SHP77 treated with DMSO at 0.1 percent for 48 hours (cell line): ENCODE data around the gene USP10.

ENCODE experiments used
- DNase-seq: peaks from one replicate; lab custom pipeline; 2025; lab: John Stamatoyannopoulos, UW

Gene USP10

DNA sequence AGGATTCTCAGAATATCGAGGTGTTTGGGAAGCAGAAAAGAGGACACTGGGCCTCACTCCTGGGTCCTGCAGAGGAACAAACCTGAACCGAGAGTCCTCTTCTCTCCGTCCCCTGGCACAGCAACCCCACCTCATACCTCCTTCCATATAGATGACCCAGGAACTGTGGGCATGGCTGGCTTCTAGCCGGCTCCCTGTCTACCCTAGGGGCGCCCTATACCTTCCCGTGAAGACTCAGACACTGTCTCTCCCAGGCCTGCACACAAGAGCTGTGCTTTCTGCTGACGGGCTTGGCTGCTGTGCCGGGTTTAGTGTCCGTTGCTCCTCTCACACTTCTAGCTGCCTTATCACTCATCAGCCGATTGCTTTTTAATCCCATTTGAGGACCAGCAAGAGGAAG, 73.5 kb downstream of the USP10 start:
- no peak for DNase-seq

DNA sequence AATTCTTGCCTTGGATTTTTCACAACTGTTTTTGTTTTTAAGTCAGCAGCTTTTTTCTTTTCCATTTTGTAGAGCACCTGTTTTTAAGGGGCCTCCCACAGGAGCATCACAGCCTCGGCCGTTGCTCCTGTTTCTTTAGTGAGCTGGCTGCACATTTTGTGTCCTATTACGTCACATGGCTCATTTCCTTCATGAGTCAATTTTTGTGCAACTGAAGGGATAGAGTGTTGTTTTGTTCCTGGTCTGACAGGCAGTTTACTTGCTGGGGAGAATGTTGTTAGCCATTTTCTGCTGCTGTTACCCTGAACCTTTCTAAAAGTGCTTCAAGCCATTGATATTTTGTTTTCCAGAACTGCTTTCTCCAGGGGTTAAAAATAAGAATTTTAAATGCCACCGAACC, 75.0 kb downstream of the USP10 start:
- DNase-seq = no peak

DNA sequence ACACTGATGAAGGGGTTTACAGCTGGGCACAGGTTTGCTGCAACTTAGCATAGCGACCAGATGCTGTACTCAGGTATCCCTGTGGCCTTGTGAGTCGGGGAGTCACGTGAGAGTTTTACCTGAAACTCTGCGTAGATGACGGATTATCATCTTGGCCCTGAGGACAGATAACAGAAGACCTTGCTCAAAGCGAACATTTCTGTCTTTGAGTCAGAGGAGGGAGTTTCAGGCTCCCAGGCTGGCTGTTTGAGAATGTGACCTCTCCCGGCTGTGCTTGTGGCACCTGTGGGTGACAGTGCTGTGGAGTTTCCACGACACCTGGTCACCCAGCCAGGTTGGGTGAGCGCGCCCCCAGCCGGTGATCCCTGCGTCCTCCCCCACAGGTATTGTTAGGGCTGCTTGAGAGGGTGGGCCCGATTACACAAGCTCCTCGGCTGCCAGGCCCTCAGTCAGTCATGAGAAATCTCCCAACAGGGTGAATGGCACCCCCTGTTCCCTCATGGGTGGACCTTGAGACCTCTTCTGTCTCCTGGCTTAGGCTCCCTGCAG, 75.5 kb downstream of the USP10 start:
- DNase-seq = no peak

DNA sequence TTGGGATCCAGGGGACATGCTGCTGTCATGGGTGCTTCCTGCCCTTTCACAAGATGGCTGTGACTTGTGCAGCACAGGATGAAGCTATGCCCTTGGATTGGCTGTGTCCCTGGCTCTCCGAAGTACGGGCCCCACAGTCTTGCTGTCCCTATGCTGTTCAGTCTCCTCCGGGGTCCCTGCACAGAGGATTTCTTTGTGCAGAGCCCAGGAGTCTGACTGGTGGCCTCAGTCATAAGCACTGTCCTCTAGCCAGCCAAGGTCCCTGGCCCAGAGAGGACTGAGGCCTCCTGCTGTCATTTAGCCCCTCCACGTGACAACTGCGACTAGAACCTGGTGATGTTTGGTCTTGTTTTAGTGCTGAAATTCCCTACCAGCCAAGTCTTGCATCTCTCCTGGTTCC, 77.6 kb downstream of the USP10 start:
- no peak for DNase-seq

DNA sequence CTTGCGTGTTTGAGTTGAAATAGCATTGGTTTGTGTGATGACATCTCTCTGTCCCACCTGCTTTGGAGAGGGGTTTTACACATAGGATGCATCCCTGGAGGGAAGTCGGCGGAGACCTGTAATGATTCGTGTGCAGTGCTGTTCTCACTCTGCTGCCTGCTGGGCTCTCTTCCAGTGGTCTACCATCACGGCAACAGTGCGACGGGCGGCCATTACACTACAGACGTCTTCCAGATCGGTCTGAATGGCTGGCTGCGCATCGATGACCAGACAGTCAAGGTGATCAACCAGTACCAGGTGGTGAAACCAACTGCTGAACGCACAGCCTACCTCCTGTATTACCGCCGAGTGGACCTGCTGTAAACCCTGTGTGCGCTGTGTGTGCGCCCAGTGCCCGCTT, 78.9 kb downstream of the USP10 start:
- DNase-seq = no peak

DNA sequence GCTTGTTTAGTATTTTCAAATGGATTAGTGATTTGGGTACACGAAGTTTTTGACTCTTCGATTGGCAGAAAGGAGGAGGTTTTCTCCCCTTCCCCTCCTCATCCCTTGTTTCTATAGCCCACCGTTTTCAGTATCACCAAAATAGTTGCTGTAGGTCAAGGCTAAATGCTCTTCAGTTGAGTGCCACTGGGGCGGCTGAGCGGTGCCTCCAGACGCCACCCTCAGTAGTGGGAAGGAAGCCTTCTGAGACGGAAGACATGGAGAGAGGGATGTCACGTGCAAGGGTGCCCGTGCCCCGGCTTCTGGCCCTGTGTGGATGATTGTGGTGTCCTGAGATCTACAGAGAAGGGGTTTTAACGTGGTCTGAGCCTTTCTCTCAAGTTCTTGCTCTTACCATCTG, 80.3 kb downstream of the USP10 start:
- no peak for DNase-seq

DNA sequence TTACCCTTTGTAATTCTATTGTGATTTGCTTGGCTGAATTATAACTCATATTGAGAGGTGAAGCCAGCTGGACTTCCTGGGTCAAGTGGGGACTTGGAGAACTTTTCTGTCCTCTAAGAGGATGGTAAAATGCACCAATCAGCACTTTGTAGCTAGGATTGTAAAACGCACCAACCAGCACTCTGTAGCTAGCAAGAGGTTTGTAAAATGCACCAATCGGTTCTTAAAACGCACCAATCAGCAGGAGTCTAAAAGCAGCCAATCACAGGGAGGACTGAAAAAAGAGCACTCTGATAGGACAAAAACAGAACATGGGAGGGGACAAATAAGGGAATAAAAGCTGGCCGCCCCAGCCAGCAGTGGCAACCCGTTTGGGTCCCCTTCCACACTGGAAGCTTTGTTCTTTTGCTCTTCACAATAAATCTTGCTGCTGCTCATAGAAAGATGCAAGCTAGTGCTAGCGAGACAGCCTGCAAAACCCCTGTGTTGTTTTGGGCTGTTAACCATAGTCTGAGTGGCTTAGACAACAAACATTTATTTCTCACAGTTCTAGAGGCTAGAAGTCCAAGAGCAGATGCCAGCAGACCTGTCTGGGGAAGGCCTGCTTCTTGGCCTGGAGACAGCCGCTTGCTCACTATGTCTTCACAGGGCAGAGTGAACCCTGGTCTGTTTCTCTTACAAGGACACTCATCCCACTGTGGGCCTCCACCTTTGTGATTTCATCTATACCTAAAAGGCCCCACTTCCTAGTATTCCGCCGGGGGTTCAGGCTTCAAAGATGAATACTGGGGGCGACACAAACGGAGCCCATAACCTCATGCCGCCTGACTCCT, 81.0 kb downstream of the USP10 start:
- no peak for DNase-seq

DNA sequence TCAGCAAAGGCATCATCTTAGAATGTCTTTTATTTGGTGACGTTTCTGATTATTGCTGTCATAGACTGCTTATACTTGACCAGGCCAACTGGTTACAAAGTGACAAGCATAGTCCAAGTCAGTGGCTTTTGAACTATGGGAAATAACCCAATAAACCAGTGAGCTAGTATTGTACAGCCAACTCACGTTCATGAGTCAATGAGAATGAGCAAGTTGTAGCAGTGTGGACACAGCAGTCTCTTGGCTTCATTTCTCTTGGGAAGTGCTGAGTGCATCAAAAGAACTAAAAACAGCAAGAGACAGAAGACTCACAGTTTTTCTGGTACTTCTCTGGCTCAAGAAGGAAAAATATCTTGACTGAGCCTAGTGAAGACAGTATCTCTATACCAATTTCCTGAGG, 83.0 kb downstream of the USP10 start:
- no peak for DNase-seq

DNA sequence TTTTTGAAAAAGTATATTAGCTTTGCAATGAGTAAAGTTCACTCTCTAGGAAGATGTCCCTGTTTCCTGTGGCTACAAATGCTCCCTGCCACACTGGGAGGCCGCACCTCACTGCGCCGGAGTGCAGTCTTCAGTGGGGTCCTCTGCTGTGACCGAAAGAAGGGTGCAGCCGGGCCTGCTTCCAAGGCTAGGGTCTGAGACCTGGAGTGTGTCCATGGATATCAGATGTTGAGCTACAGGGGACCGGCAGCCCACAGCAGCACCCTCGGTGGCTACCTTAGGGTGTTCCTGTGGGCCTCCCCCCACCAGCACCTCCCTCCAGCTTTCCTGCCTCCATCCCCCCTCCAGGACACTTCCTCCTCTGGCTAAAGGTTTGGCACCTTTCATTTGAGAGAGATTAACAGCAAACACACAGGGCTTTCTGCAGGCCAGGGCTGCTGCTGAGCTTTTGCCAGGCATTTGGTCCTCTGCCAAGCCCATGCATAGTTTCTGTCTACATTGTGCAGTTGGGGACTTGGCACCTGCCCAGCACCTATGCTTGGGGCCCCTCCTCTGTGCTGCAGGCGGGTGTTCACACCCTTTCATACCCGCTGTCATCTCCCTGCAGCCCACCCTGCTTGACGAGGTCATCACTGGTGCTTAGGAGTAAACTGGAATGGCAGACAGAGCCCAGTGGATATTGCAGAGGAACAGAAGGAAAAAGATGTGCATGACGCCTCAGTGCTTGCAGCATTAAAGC, 86.2 kb downstream of the USP10 start:
- peak; percentile 94 for DNase-seq

DNA sequence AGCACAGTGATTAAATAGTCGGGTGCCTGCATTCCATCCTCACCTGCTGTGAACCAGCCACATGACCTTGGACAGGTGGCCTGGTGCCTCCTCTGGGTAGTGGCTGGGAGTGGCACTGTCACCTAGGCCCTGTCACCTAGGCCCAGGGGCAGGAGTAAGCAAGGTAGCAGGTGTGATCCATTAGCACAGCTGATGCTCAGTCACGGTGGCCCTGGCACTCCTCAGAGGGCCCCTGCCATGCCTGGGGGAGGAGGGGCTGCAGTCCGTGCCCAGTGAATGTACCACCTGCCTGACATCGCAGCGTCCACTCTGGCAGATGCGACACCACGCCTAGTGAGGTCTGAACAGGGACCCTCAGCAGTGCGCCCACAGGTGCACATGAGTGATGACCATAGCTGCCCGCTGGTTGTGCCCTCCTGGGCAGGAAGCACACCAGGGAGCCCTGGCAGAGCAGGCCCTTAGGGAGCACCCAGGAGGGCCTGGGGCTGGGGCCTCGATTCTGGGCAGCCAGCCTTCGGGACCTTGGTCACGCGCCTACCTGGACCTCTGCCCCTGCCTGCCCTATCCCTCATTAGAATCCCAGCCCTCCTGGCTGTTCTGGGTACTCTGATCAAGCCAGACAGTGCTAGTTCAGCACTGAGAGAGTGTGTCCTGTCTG, 86.9 kb downstream of the USP10 start:
- DNase-seq = peak; percentile 48

DNA sequence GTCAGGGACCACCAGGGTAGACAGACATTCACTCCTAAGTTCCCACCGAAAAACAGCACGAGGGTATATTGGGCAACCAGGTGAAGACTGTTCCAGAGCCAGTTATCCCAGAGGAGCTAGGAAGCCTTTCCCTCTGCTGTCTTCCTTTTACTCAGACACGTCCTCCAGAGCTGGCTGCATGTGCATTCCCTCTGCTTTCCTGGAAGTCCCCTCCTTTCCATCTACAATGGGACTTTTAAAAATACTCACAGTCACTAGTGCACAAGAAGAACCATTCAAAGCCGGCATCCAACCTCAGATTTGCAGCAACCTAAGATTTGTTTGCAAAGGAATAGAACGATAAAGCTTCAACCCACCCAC, 87.4 kb downstream of the USP10 start:
- DNase-seq = no peak

DNA sequence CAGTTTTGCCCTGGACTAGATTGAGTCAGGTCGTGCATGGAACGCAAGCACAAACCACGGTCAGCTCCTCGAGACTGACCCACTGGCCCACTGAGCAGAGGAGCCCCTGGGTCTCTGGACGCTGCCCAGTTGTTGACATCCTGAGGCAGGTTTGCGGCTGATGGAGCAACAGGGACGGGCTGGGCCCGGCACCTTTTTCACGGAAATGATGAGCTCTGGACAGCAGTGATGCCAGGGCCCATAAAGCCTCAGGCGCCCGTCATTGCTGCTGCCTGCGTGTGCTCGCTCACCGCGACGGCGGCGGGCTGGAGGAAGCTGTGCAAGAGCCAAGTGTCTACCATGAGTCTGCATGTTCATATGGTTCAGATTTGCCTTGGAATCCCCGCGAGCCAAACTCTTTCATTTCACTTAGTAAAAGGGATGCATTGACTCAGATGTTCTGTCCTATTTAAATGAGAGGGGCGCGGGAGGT, 89.2 kb downstream of the USP10 start:
- DNase-seq = no peak

DNA sequence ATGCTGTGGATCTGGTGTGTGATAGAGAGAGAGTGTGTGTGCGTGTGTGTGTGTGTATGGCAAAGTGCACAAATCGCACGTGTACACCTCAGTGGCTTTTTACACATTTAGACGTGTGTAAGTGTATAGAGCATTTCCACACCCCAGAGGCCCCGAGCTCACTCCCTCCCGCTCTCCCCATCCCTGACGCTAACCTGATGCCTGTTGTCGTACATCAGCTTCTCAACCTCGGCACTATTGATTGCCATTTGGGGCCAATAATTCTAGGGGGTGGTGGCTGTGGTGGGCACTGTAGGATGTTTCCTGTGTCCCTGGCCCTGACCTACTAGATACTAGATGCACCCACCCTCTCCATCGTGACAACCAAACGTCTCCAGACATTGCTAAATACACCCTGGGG, 89.6 kb downstream of the USP10 start:
- no peak for DNase-seq

DNA sequence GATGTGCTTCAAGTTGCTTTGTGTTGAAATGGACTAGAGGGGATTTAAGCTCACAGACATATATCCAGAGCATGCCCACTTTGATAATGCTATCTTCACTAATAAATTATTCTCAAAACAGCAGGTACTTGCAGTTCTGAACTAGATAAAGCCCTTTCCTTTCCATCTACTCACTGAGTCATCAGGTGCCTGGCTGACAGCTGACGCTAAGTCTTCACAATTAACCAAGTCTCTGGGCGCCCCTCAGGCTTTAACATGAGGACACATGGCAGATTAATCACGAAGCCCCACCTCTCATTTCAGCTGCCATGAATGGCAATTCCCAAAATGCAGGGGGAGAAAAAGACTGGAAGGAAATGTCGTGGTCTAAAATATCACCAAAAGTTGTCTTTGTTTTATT, 90.5 kb downstream of the USP10 start:
- no peak for DNase-seq

DNA sequence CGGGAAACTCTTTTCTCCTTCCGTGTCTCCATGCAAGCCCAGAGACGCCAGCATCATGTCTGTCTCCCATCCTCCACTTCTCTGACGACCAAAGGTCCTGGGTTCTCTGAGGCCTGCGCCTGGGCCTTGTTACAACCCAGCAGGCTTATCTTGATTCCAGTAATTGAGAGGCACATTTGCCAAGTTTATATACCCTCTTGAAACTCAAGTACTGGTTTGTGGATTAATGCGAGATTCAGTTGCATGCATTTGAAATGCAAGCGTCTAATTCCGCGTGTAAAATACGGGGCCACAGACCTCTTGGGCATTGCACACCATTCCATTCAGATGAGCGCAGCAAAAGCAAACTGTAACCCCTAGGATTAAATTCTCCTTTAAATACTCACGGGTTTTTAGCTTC, 91.3 kb downstream of the USP10 start:
- DNase-seq = no peak

DNA sequence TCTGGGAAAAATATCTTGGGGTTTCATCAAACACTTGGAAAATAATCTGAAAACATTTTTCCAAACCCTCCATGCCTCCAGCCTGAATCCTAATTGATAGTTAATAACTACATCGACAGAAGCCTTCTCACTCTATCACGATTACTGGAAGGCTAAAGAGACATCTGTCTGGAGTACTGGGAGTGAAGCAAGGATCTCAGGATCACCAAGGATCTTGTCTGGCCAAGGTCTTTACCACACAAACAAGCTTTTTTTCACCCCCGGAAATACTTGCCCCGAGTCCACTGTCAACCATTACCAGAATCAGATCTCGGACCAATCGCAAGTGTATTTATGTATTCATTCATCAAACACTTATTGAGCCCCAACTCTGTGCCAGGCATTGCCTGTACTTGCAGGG, 91.7 kb downstream of the USP10 start:
- DNase-seq = no peak

DNA sequence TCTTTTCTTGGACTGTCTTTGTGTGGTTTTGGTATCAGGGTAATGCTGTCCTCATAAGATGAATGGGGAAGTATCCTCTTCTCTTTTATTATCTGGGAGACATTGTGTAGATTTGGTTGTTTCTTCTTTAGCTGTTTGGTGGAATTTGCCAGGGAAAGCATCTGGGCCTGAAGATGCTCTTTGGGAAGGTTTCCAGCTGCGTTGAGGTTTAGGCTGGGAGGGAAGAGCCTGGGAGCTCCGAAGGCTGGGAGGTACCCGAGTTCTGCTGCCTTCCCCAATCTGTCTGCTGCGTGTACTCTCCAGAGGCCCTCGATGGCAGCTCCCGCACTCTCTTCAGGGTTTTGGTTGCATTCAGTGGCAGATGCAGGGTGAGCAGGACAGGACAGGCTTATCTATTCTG, 94.4 kb downstream of the USP10 start:
- DNase-seq = no peak

DNA sequence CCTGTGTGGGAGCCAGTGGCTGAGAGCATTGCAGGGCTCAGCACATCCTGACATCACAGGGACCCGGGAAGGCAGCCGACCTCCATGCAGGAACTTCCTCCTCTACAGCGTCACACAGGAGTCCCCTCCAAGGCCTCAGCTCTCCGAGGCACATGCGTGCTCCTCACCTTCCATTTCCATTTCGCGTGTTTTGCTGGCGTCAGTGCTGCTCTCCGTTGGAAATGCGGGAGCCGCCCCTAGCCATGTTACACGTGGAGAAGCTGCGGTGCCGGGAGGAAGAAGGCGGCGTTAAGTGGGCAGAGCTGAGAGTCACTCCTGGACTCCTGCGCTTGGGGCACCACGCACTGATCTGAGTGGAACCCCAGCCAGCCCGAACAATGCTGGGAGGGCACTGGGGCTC, 94.8 kb downstream of the USP10 start:
- DNase-seq = no peak

DNA sequence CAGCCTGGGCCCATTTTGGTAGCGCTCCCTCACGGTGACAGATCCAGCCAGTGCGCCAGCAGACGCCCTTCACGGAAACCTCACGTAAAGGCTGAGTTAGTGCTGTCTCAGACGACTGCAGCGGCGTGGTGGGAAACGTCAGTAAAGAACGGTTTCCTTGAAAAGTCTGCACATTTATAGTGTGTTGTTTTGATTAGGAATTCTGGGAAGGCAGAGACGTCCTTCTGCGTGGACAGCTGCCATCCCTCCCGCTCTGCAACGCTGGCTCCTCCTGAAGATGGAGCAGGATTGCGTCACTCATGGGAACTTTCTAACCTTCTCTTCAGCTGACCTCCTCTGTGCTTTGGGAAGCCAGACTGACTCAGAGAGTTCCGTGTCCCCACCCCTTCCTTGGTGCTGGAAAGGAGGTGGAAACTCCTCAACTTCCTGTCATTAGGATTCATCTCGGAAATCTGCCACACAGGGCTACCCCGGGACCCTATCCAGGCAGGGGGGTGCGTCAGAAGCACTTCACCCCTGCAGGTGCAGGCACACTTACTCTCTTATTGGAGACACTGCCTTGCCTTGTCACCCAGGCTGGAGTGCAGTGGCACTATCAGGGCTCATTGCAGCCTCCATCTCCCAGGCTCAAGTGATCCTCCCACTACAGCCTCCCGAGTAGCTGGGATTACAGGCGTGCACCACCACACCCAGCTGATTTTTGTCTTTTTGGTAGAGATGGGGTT, 95.7 kb downstream of the USP10 start:
- DNase-seq = no peak

DNA sequence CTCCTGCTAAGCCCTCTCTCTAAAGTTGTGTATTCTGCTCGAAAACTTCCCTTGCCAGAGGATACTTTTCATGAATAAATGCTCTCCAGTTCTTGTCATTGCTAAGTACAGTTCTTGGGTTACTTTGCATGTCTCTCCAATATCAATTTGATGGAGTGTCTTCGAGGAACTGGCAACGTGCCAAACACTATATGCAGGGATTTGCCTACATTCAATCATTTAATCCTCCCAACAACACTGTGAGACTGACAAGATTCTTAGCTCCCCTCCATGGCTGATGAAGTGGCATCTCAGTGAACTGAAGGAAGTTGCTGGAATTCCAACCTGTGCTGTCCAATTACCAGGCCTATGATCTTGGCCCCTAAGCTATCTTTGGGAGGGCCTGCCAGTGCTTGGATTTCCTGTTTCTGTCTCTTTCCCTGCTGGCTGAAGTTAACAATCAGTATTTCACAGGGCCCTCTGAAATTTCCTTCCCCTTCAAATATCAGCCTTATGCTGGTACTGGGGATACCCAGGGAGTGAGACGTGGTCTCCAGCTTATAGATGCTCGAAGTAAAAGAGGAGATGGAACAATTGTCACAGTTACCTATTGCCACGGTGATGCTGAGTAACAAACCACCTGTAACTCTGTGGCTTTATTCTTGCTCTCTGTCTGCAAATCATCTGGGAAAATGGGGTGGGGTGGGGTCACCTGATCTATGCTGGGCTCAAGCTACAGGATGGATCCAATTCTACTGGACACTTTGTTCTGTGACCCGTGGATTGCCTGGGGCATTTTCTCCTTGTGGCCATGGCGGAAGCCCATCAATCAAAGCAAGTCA, 100.6 kb downstream of the USP10 start:
- no peak for DNase-seq

DNA sequence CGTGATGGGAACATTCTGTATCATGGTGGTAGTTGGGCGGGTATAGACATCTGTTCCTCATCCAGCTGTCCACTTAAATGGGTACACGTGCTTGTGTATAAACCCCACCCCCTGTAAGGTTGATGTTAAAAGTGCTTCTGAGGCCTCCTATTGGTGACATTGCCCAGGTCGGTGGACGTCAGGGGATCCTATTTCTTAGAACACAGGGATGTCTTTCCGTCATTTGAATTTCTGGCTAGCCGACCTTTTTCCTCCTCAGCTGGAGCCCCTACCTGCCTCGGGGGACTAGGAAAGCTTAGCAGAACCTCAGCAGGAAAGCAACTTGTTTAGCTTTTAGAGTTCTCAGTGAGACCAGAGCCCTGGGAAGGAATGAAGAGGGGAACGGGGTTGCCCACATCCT, 103.3 kb downstream of the USP10 start:
- no peak for DNase-seq
